IMR-90 (cell line): Measurements from ENCODE around the gene USP4. TPM values are rescaled to one million over a fixed set of nuclear protein-coding genes. Genes with fewer than 3 reads are reported as not detected.

Experiments used
- ATAC-seq: fragments of 200-7000 bp; cut with Tn5 transposase; 2 replicates; pipeline ENCODE4 v1.9.1; 2020; ENCODE audit warnings: low read depth, mild to moderate bottlenecking, moderate library complexity
- BruUV-seq: library from RNA; stranded (reverse); fragments of 400-500 nt; replicated peaks from 2 replicates; lab custom pipeline; 2021; lab: Mats Ljungman, UMichigan
- CTCF ChIA-PET: fragments of 300-600 bp; formaldehyde crosslinking; extraction: SDS; loops from one replicate; lab custom pipeline; 2021; ENCODE audit warnings: antibody characterized with exemption; lab: Yijun Ruan, JAX
- POLR2A ChIA-PET: fragments of 300-600 bp; sonication (Branson Sonifier 250); formaldehyde crosslinking; loops from one replicate; lab custom pipeline; 2022; ENCODE audit warnings: antibody characterized with exemption; ENCODE audit not compliant: unreplicated experiment; lab: Charles Lee
- DNase-seq: peaks from one replicate; pipeline ENCODE4 v3.0.0; 2013
- H2AFZ ChIP-seq: replicated peaks from 2 replicates; pipeline ENCODE3; 2013; ENCODE audit warnings: low read length, mild to moderate bottlenecking; ENCODE audit not compliant: poor library complexity
- H2AK5ac ChIP-seq: 2 replicates; pipeline ENCODE4 v1.6.1; 2013; ENCODE audit warnings: low read depth, low read length, inconsistent platforms
- H2AK9ac ChIP-seq: replicated peaks from 2 replicates; pipeline ENCODE3; 2013; ENCODE audit warnings: mild to moderate bottlenecking, low read depth, low read length, moderate library complexity; ENCODE audit not compliant: poor library complexity
- H2BK120ac ChIP-seq: 2 replicates; pipeline ENCODE4 v1.6.1; 2013; ENCODE audit warnings: low read depth, low read length, inconsistent platforms
- H2BK15ac ChIP-seq: 3 replicates; pipeline ENCODE4 v1.6.1; 2013; ENCODE audit warnings: low read depth, low read length, inconsistent platforms
- H2BK20ac ChIP-seq: 2 replicates; pipeline ENCODE4 v1.6.1; 2013; ENCODE audit warnings: low read depth, mild to moderate bottlenecking, inconsistent platforms, low read length, moderate library complexity
- H2BK5ac ChIP-seq: 2 replicates; pipeline ENCODE4 v1.6.1; 2013; ENCODE audit warnings: mild to moderate bottlenecking, low read depth, low read length, inconsistent platforms; ENCODE audit not compliant: poor library complexity, severe bottlenecking
- H3K14ac ChIP-seq: replicated peaks from 2 replicates; pipeline ENCODE4 v1.6.1; 2013; ENCODE audit warnings: low read depth, low read length, inconsistent platforms
- H3K18ac ChIP-seq: 2 replicates; pipeline ENCODE4 v1.6.1; 2013; ENCODE audit warnings: low read depth, low read length, control low read depth
- H3K23ac ChIP-seq: 2 replicates; pipeline ENCODE4 v1.6.1; 2013; ENCODE audit warnings: low read depth, low read length, inconsistent platforms
- H3K27ac ChIP-seq: 2 replicates; pipeline ENCODE4 v1.5.1; 2013; ENCODE audit warnings: mild to moderate bottlenecking, control low read depth, low read length; ENCODE audit not compliant: insufficient read depth
- H3K27me3 ChIP-seq: 2 replicates; pipeline ENCODE4 v1.6.1; 2013; ENCODE audit warnings: low read length; ENCODE audit not compliant: control insufficient read depth, insufficient read depth
- H3K36me3 ChIP-seq: 2 replicates; pipeline ENCODE4 v1.6.1; 2013; ENCODE audit warnings: low read length, mixed read lengths; ENCODE audit not compliant: control insufficient read depth, insufficient read depth
- H3K4ac ChIP-seq: 2 replicates; pipeline ENCODE4 v1.6.1; 2013; ENCODE audit warnings: low read depth, low read length, inconsistent platforms
- H3K4me1 ChIP-seq: 2 replicates; pipeline ENCODE4 v1.6.1; 2013; ENCODE audit warnings: low read length, mixed read lengths; ENCODE audit not compliant: control insufficient read depth, insufficient read depth
- H3K4me2 ChIP-seq: 2 replicates; pipeline ENCODE4 v1.6.1; 2013; ENCODE audit warnings: low read depth, mild to moderate bottlenecking, control low read depth, low read length, moderate library complexity
- H3K4me3 ChIP-seq: 2 replicates; pipeline ENCODE4 v1.5.1; 2013; ENCODE audit warnings: low read depth, mild to moderate bottlenecking, control low read depth, low read length, moderate library complexity; ENCODE audit not compliant: insufficient read depth
- H3K56ac ChIP-seq: 2 replicates; pipeline ENCODE4 v1.6.1; 2013; ENCODE audit warnings: low read length, inconsistent platforms; ENCODE audit not compliant: insufficient read depth; ENCODE audit errors: extremely low read depth
- H3K79me1 ChIP-seq, 2 experiments: 2 replicates each; pipeline ENCODE4 v1.6.1; 2013; ENCODE audit warnings: low read length in 2 of 2, inconsistent platforms in 1 of 2, low read depth in 1 of 2
- H3K9ac ChIP-seq: 2 replicates; pipeline ENCODE4 v1.6.1; 2013; ENCODE audit warnings: low read depth, low read length, control low read depth
- H3K9me1 ChIP-seq: 2 replicates; pipeline ENCODE4 v1.6.1; 2013; ENCODE audit warnings: low read length, inconsistent platforms; ENCODE audit not compliant: insufficient read depth
- H3K9me3 ChIP-seq: 2 replicates; pipeline ENCODE4 v1.6.1; 2013; ENCODE audit warnings: low read length; ENCODE audit not compliant: control insufficient read depth, insufficient read depth
- H4K20me1 ChIP-seq: 2 replicates; pipeline ENCODE4 v1.6.1; 2013; ENCODE audit warnings: low read length, inconsistent platforms; ENCODE audit not compliant: insufficient read depth
- H4K5ac ChIP-seq: 2 replicates; pipeline ENCODE4 v1.6.1; 2013; ENCODE audit warnings: mild to moderate bottlenecking, low read depth, low read length, control low read depth
- H4K8ac ChIP-seq, 2 experiments: 2 replicates each; pipeline ENCODE4 v1.6.1; 2013; ENCODE audit warnings: low read depth in 2 of 2, low read length in 2 of 2, control low read depth in 1 of 2, inconsistent platforms in 1 of 2
- H4K91ac ChIP-seq: 2 replicates; pipeline ENCODE4 v1.6.1; 2013; ENCODE audit warnings: low read depth, low read length, inconsistent platforms; ENCODE audit not compliant: insufficient read depth
- BHLHE40 ChIP-seq: fragments of 150-350 bp; IDR thresholded peaks from 2 replicates; pipeline ENCODE4 v1.6.1; 2016; ENCODE audit warnings: mild to moderate bottlenecking, low read depth, low read length
- CEBPB ChIP-seq: IDR thresholded peaks from 2 replicates; pipeline ENCODE4 v1.6.1; 2012; ENCODE audit warnings: low read depth, low read length, improper control_type of control experiment
- CHD1 ChIP-seq: IDR thresholded peaks from 2 replicates; pipeline ENCODE4 v1.6.1; 2012; ENCODE audit warnings: low read depth, low read length, improper control_type of control experiment
- CTCF ChIP-seq: conservative IDR thresholded peaks from 2 replicates; pipeline ENCODE4 v1.5.1; 2012; ENCODE audit warnings: mild to moderate bottlenecking, low read depth, low read length, improper control_type of control experiment
- MAFK ChIP-seq: IDR thresholded peaks from 2 replicates; pipeline ENCODE4 v1.6.1; 2012; ENCODE audit warnings: low read depth, low read length, improper control_type of control experiment
- MAZ ChIP-seq: IDR thresholded peaks from 2 replicates; pipeline ENCODE4 v1.6.1; 2012; ENCODE audit warnings: low read depth, mild to moderate bottlenecking, low read length, improper control_type of control experiment, moderate library complexity, borderline replicate concordance
- MXI1 ChIP-seq: IDR thresholded peaks from 2 replicates; pipeline ENCODE4 v1.6.1; 2012; ENCODE audit warnings: low read depth, mild to moderate bottlenecking, low read length, moderate library complexity, borderline replicate concordance
- NFE2L2 ChIP-seq: fragments of 150-350 bp; IDR thresholded peaks from 2 replicates; pipeline ENCODE4 v1.6.1; 2016; ENCODE audit warnings: low read depth, mild to moderate bottlenecking, low read length
- POLR2A ChIP-seq: IDR thresholded peaks from 2 replicates; pipeline ENCODE4 v1.6.1; 2012; ENCODE audit warnings: mild to moderate bottlenecking, low read depth, low read length
- RAD21 ChIP-seq: IDR thresholded peaks from 2 replicates; pipeline ENCODE4 v1.6.1; 2012; ENCODE audit warnings: low read length, improper control_type of control experiment
- SMC3 ChIP-seq: fragments of 150-350 bp; IDR thresholded peaks from 2 replicates; pipeline ENCODE4 v1.6.1; 2016; ENCODE audit warnings: low read depth, mild to moderate bottlenecking, antibody characterized with exemption, low read length, moderate library complexity
- USF2 ChIP-seq: fragments of 150-350 bp; IDR thresholded peaks from 2 replicates; pipeline ENCODE4 v1.6.1; 2017; ENCODE audit warnings: mild to moderate bottlenecking, antibody characterized with exemption, low read length, low read depth
- WGBS, 2 experiments: methylation state at CpG; one replicate each; pipeline versions ENCODE4 v1.1.5 to v1.1.7; 2013; ENCODE audit warnings: missing lambda C conversion rate in 2 of 2; ENCODE audit not compliant: insufficient read length in 1 of 2; ENCODE audit errors: extremely low coverage in 2 of 2; 5-methylcytosine and 5-hydroxymethylcytosine counted together
- dilution Hi-C: fragments of 300-500 bp; cut with HindIII; formaldehyde crosslinking; loops from one replicate; pipeline ENCODE4 v1.14.3; 2018; ENCODE audit warnings: low sequenced_read_pairs; ENCODE audit not compliant: unreplicated experiment
- in situ Hi-C: fragments of 300-500 bp; cut with MboI; formaldehyde crosslinking; loops from 3 replicates; pipeline ENCODE4 v1.14.3; 2019; ENCODE audit warnings: low sequenced_read_pairs, inconsistent platforms, mixed read lengths
- intact Hi-C: fragments of 100-400 bp; cut with micrococcal nuclease; formaldehyde crosslinking; loops from 2 replicates; pipeline ENCODE4 v1.10.0; 2022
- polyA plus RNA-seq, 3 experiments: library from polyadenylated mRNA; depleted of rRNA; stranded (reverse); fragments of >200 nt; gene quantifications; 2 replicates each; pipeline ENCODE4 v1.2.3, GENCODE V29; 2012; ENCODE audit warnings: low replicate concordance in 1 of 3
- total RNA-seq: library from RNA; depleted of rRNA; stranded (reverse); fragments of >200 nt; gene quantifications from 2 replicates; pipeline ENCODE4 v1.2.3, GENCODE V29; 2012

USP4 gene
- total and polyA plus RNA-seq, 2 of the 4 experiments (the other 2 are of a cell fraction): 29.9 to 42.3 TPM

- intact Hi-C loops: no loop called here
- Histone ChIP-seq H2AK9ac (no peak overlapping the region), H3K9me1 (no peaks in the 10 kb centered on the region), H4K20me1 (no peaks in the 10 kb centered on the region), H3K9me3 (peaks cover 10% of the 10 kb centered on the region), H3K9ac (no peak overlapping the region; the same call in 1 of the 2 replicates), H4K91ac (no peak overlapping the region), H2BK15ac (no peak overlapping the region), H3K36me3 (no peaks in the 10 kb centered on the region), H2AFZ (no peak overlapping the region), H3K56ac (no peak overlapping the region), H3K18ac (peak overlapping the region; percentile 14; the same call in 1 of the 2 replicates), H3K27me3 (no peaks in the 10 kb centered on the region), H2BK5ac (no peak overlapping the region), H3K79me1 (no peaks in the 10 kb centered on the region), H3K4me3 (no peak overlapping the region), H3K14ac (0 out of 2 replicates have a peak overlapping the region, but pooled peaks have one; percentile 52), H3K4me2 (peak overlapping the region; percentile 44), H3K4me1 (no peaks in the 10 kb centered on the region), H3K27ac (peak overlapping the region; percentile 64; the same call in 1 of the 2 replicates), H2BK20ac (no peak overlapping the region), H4K5ac (no peak overlapping the region; the same call in 1 of the 2 replicates), H3K4ac (peak overlapping the region; percentile 20; the same call in 1 of the 2 replicates), H4K8ac (peak overlapping the region in 1 of 2 experiments; percentile 4; a peak in 1 of 4 replicates), H2BK120ac (peak overlapping the region; percentile 64; the same call in 1 of the 2 replicates), H2AK5ac (no peak overlapping the region), H3K23ac (no peak overlapping the region)
- no peak for TF ChIP-seq MXI1
- no peak for TF ChIP-seq CEBPB
- TF ChIP-seq SMC3: no peak
- TF ChIP-seq CTCF: no peak
- no peak for TF ChIP-seq NFE2L2
- no peak for TF ChIP-seq BHLHE40
- TF ChIP-seq USF2: no peak
- TF ChIP-seq RAD21: no peak
- TF ChIP-seq MAZ: no peak
- no peak for TF ChIP-seq POLR2A
- no peak for TF ChIP-seq CHD1
- TF ChIP-seq MAFK: no peak
- BruUV-seq: no TSS peak
- ATAC-seq: peak; percentile 96
- POLR2A ChIA-PET: no interaction called here
- in situ Hi-C loops: no loop called here
- DNase-seq: peak; percentile 69
- WGBS, 2 experiments: 33% methylated on average over 1 of the region's 9 CpGs; no CpG with 5 or more reads in 1 of the 2 experiments
- CTCF ChIA-PET: interaction anchor here (0.6 to 1.1 kb wide), 2 partner anchors 10 to 67 kb away, joined by 3 read pairs; partner anchors contain the start of gene KLHDC8B
- dilution Hi-C loops: no loop called here
These were observed 101.4 kb downstream of the USP4 start for GRCh38 chr3:49238274-49239127.
